T-helper 2 cell (primary cell): ENCODE measurements around the gene TCF4.
A peak's percentile ranks its signal among the peaks of the same experiment; 100 is the strongest.

Source experiments
- DNase-seq, 5 experiments: peaks; one replicate each; pipeline versions ENCODE4 v3.0.0 to v3.0.0-alpha.2; 2012 to 2022

The TCF4 gene

DNA sequence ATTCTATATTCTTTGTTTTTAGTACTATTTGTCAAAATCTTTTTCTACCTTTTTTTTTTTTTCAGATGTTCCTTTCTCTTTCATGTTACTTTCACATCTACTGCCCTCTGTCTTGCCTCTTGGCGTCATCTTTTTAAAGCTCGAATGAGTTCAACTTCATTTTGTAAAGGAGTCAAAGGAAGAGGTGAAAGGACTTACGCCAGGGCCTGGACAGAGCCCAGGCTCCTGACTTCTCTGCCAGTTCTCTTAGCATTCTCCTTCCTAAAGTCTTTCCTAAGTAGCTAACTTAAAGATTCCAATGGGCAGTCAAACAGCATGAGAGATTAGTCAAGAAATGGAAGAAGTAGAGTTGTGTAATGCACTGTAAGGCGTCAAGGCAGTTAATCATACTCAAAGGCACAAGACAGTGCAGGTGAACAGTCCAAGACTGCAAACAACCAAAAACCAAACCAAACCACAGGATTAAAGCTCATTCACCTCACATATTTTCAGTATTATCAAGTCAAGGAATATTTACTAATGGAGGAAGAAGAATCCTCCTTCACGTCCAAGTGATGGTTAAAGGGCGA is 301.7 kb downstream of the TCF4 start:
- no peak for DNase-seq

DNA sequence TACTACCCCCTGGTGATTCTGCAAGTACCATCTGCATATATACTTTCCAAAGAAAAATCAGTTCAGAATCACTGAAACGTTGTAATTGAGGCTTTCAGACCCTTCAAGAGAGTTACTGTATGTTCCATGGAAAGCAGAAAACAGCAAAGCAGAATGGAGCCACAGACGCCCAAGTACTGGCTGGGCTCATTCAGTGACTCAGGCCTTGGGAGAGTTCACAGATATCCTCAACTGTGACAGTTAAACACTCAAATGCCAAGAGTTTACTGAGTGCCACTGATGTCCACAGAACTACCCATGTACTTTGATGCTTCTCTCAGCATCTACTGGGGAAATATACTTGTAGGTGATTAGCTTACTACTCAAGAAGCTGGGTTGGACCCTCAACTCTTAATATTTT is 303.4 kb downstream of the TCF4 start:
- no peak for DNase-seq

DNA sequence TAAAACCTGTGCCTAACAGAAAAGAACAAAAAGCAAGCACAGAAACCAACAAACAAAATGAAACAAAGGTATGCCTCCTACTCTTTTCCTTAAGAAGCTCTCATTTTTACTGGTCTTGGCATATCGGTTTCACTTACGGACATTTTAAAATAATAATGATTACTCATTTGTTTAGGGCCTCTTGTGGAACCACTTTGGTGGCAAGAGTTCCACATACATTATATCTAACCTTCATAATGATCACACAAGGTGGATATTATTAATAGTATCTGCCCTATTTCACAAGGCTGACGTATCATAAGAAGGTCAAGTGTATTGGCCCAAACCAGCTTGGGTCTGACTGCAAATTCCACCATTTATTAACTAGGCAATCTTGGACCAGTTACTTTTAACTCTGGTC is 304.7 kb downstream of the TCF4 start:
- no peak for DNase-seq

DNA sequence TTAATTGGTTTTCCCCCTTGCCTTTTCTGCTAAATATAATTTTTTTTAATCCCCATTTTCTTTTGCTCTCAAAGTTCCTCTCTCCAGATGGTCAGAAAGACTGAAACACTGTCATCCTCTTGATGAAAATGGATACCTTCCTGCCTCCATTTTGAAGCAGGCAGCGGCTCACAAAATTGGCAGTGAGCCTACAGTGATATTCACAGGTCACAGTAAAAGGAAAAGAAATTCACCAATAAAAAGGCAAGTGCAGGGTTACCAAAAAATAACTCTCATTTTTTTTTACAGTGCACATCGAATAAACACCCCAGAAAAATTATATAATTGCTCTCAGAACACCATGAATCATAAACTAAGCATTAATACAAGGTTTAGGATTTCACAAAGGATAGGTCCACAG is 307.5 kb downstream of the TCF4 start:
- no peak for DNase-seq

DNA sequence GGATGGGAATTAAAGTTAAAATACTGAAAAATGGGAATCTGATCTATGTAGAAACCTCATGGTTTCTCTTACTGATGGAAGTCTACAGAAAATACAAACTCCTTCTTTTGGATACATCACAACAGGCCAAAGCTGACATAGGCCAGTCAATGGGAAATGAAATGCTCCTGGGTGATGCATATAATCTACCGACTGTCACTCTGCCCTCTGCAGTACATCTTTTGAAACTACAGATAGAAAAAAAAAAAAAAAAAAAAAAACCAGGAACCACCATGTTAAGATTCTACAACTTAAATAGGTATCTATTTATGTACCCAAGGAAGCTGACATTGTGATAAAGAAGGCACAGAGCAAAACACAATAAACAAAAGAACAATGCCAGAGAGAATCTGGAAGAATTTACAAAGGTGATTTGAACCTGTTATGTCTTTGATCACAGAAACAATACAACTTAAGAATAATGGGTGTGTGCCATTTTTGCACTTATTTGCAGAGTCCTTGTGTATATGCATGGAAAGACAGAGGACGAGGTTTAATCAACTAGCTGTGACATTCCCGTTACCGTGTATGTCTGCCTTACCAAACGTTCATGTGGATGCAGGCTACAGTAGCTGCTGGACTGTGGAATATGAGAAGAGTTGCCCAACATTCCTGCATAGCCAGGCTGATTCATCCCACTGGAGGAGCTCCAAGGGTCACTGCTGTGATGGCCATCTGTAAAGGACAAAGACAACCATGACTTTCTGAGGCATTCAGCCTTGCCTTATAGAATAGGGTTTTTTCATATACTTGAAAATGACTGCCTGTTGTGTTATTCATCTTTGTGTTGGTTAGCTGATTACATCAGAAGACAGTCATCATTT is 312.7 kb downstream of the TCF4 start:
- peak in 1 of 5 experiments; percentile 48 for DNase-seq

DNA sequence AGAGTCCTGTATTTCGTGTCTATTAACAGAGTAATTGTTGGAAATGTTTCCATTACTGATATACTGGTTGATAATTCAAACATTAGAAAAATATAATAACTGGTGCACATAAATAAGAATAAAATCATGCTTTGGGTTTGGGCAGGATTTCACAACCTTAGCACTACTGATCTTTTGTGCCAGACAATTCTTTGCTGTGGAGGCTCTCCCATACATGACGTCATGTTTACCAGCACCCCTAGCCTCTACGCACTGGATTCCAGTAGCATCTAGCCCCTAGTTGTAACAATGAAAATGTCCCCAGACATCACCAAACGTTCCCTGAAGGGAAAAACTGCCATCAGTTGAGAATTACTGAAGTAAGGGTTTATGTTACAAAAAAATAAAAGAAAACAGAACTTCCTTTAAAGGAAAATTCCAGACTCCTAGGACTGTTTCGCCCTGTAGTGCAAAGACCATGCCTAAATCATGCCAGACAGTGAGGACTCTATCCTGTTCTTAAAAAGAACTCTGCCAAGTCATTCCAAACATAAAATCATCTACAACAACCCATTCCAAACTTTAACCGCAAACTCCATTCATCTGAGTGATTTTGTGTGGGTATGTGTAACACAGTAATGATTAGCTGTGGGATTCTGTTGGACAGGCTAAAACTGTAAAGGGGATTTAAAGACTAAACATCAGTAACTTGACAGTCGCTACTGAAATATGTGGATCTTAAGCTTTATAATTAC is 315.3 kb downstream of the TCF4 start:
- no peak for DNase-seq

DNA sequence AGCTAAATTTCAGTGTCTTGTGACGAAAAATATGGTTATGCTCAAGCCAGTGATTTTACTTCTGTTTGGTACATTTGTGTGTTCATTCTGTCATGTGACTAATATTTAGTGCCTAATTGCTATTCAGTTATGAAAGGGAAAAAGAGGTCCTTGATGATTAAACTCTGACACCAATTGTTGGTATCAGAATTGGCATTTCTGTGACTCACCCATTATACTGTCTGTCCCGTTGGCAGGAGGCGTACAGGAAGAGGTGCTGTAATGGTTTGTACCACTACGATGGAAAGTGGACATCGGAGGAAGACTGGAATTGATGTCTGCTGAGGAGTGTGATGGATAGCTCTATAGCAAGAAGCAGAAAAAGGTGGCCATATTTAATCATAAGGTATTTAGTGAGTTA is 318.4 kb downstream of the TCF4 start:
- DNase-seq, result no peak

DNA sequence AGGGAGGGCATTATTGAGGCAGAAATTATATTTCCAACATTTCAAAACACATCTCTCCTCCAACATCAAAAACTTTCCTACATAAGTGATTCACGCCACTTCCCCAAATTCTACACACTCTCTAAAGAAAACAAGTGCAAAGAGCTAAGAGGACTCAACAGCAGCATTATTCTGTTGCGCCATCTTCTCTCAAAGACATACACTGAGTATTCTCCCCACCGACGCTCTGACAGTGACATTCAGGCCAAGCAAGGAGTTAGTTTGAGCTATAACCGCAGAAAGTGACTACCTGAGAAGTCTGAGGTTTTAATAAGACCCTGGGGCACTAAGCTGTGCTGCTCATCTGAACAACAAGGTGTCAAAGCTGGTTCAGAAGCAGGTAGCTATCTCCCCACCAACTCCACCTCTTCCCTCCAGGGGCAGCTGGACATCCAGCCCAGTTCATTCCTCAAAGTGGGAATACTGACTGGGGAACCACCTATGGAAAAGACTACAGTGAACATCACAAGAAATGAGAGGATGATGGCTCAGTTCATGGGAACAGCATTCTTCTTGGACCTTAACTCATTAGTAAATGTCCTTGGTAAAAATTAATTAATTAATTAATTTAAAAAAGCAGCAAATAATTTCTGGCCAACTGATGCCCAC is 319.2 kb downstream of the TCF4 start:
- DNase-seq, result peak in 1 of 5 experiments; percentile 56

DNA sequence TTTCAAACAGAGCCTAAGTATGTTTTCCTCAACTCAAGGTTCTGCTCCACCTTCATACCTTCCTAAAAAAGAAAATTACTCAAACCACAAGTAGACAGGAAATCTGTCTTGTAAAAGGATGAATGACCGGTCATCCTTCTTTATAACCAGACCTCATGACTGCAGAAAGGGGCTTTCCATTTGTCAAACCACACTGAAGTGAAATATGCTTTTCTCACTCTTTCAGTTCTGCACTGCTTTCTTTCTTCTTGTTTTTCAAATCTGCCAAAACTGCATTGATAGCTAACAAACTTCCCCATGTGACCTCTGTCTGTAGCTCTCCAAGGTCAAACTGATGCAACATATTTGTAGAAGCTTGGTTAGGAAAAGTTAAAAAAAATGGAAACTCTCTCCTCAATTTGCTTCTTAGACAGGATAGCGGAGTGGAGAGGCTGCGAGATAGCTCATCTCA is 319.8 kb downstream of the TCF4 start:
- DNase-seq, result peak in 1 of 5 experiments; percentile 41

DNA sequence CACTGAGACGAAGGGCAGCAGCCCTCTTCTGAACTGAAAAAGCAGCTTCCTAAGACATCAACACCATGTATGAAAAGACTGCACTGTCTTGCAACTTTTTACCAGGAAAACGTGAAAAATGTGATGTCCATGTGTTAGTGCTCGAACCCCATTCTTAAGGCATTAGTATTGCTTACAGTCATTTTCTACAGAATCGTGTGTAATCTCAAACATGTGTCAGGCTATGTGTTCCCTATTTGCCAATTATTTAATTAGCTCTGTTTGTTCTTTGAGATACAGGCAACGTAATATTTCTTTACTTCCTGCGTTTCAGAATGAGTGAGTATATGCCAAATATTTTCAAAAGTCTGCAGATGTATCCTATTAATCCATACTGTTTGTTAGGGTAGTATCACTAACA is 321.0 kb downstream of the TCF4 start:
- DNase-seq, result no peak

DNA sequence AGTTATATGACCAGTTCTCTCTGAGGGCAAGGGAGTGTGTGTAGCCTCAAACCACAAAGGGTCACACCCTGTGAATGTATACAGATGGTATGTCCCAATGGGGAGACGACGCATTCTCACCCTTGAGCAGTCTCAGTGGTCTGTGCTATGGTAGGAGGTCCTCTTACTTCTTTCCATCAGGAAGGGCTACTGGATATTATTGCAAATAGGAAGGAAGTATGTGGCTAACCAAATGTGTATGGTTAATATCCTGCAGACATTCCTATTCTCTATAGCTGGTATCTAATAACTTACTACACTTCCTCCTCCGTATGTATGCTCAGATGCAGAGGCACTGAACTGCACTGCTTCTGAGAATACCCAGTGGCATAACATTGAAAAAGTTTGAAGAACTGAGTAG is 322.0 kb downstream of the TCF4 start:
- no peak for DNase-seq

DNA sequence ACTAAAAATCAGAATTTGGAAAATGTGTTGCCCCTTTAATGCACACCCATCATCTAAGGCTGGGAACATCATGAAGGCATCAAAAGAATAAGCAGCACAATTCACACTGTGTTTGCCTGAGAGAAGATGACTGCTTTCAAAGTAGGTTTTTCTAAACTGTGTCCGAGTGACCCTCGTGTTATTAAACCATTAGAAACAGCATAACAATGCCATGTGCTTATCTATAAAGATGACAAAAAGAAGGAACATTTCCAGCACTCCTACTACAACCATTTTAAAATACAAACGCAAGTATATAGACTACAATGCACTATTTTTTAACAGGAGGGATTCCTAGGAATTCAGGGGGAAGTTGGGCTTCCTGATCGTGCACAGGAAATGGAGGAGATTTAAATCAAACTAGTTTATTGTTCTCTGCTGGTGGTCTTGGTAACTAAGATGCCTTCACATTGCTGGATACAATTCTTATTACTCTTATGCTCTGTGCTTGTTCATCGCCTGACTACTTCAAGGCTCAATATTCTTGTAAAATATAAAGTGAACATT is 322.8 kb downstream of the TCF4 start:
- DNase-seq, result no peak

DNA sequence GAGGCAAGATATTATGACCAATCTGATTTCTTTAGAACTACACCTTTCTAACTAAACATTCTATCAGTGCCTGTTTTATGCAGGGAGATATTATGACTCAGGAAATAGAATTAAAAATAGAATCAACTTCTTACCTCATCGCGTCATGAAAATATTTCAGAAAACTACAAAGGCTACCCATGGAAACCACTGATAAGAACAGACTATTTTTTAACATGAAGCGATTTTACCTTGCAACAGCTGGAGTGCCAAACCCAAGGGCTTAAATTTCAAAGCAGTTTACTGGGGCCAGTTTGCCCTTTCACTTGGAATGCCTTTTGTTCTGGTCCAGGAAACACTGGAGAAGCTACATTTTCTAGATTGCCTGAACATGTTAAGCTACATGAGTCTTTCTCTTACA is 323.9 kb downstream of the TCF4 start:
- peak in 1 of 5 experiments; percentile 79 for DNase-seq

DNA sequence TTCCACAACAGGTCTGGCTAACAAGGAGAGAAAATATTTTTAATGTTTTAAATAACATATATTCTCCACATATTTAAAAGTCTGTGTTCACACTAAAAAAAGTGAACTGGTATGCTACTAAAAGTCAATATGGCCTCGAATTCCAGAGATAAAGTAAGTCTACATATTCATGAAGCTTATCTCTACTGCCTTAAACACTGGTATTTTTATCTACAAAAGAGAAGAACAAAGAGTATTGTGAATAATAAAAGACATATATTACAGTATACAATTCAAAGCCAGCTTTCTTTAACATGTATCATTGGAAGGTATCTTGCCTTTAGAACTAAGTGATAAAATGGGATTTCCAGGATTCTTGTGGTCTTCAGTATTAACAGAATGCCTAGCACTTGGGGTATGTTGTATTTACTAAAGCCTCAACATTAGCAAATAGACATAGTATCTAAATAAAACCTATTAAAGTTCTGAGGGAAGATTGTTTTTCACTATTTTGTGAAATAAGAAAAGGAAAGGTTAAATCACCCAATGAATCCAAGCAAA is 325.9 kb downstream of the TCF4 start:
- no peak for DNase-seq

DNA sequence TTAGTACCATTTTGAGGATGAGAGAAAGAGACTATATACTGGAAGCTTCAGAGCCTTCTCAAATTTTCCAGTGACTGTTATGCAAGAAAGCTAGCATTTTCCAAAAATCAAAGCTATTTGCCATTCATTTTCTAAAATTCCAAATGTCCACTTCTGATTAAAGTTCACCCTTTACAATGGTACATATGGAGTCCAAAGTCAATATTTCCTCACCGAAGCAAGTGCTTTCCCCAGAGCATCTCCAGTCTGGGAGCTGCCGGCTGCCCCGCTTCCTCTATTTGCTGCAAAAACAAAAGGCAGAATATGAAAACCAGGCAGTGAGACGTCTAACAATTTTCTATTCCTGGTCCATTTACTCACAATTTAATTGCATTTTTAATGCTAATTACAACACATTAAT is 326.7 kb downstream of the TCF4 start:
- DNase-seq, result no peak

DNA sequence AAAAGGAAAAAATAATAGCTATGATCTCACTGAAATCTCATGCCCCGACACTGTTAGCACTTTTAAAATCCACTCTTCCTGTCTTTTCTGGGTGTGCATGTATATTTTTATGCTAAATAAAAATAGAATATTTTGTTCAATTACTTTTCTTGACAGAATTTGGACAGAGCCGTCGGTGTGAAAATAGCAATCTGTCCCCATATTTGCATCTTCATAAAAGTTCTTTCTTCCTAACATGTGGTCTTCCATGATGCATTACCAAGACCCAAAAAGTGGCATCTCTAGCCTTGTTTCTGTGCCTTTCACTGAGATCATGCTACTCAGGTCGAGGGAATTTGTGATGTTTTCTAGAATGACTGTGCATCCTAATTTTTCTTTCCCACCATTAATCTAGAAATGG is 329.9 kb downstream of the TCF4 start:
- no peak for DNase-seq

DNA sequence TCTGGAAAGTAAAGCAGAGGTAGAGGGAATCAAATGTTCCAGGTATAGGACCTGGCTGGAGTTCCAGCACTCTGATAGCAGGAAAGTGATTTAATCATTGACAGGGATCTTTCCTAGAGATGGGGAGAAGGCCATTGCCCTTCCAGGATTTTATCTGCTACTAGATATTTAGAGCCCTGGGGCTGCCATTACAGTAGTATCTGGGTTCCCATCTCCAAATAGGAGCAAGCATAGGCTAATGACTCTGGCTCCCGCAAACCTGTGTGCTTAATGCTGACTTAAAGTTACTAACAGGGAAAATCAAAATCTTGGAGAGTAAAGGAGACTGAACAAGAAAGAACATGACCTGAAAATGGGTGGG is 331.1 kb downstream of the TCF4 start:
- DNase-seq, result no peak

DNA sequence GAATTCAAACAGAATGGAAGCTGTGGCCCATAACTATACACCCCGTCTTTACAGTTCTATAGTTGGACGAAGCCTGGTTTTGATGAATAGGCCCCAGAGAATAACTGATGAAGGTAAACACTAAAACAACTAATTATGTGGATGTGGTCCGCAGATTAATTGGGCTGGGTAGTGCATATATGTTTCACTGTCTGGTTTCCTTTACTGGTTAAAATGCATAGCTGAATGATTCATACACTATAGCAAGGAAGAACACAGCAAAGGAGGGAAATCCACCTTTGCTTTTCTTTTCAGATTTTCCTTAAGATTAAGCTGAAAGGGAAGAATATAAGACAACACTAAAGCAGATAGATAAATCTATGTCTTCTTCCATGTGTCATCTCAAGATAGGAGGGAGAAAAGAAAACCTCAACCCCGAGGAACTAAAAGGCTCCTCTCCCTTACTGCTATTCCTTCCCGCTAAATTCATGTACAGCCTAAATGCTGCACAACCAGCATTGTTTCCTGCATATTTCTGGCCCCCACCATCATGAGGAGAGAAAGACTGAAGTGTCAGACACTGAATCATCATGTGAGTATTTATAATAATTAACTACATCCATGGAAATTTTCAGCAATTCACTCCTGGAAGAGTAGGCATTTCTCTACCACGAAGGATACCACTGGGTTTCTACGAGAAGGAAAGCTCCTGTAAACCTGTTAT is 331.6 kb downstream of the TCF4 start:
- no peak for DNase-seq

DNA sequence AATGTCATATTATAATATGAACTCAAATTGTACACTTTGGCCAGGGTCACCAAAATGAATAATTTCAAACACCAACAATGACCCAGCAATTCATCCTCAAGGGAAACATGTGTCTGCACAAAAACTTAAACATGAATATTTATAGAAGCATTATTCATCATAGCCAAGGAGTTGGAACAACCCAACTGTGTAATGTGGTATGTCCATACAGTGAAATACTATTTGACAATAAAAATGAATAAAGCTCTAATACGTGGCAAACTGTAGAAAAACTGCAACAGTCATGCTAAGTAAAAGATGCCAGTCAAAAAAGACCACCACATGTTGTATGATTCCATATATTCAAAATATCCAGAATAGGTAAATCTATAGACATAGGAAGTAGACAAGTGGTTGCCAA is 334.2 kb downstream of the TCF4 start:
- DNase-seq, result no peak

DNA sequence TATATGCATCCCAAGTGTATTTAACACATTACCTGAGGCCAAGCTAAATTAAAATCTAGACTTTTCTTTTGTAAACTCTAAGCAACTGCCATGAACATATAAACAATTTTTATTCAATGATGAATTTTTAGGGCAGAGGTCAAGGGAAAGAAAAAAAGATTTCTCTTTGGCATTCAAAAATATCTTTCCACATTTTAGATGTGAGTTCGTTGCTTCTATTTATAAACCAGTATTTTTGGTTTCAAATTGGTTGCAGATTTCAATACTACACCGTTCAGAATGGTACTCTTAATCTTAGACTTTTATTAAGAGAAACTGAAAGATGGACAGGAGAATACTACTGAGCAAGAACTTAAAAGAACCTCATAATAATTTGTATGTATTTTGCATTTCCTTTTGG is 335.1 kb downstream of the TCF4 start:
- DNase-seq, result no peak

DNA sequence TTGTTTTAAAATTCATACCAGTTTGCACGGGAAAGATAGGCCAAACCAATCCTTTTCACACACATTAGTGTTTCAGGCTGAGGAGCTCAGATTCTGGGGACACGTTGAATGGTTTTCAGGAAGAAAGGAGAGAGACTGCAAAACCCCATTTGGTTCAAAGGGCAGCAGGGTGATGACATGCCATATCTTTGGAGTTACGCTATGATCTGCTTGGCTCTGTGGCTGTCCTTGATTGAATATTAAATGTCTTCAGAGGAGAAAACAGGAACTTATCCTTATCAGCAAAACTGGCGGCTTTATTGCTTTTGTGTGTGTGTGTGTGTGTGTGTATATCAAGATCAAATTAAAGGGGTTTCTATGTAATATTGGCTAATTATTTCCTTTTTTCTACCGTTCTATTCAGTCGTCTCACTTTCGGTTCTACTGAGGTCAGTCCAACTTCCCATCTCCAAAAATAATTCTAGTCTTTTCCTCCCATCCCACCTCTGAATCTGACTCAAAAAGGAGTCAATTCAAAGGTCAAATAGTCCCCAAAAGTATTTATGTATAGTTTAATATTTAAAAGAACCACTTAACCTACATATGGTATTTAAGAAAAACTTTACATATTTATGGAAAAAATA is 335.8 kb downstream of the TCF4 start:
- no peak for DNase-seq
